Breast epithelium (tissue), 4 donors: ENCODE data around the gene CDK3. TPM values are rescaled to one million over a fixed set of nuclear protein-coding genes. Genes with fewer than 3 reads are reported as not detected.
A peak's percentile ranks its signal among the peaks of the same experiment; 100 is the strongest.

Experiments
- DNase-seq, 2 donors: peaks; one replicate each; pipeline ENCODE4 v3.0.0-alpha.2; 2019; ENCODE audit warnings: low spot score in 2 of 2
- H3K27ac ChIP-seq, 2 donors: fragments of 200-600 bp; sonication (generic) in 1 of 2; one replicate each; pipeline ENCODE4 v1.5.1; 2016 to 2019; ENCODE audit warnings: mild to moderate bottlenecking in 1 of 2
- H3K27me3 ChIP-seq, 2 donors: fragments of 200-600 bp; sonication (generic) in 1 of 2; one replicate each; pipeline versions ENCODE4 v1.5.1 to v1.6.0; 2017 to 2019; ENCODE audit warnings: control low read depth in 1 of 2, mild to moderate bottlenecking in 1 of 2
- H3K36me3 ChIP-seq: fragments of 200-600 bp; one replicate; pipeline ENCODE4 v1.5.1; 2019
- H3K4me1 ChIP-seq, 2 donors: fragments of 200-600 bp; sonication (generic); one replicate each; pipeline ENCODE4 v1.5.1; 2016 to 2019; ENCODE audit warnings: control low read depth in 1 of 2
- H3K4me3 ChIP-seq, 3 donors: fragments of 200-600 bp; sonication (generic); 1 replicate in 2 of 3; 2 replicates in 1 of 3; pipeline ENCODE4 v1.5.1; 2016 to 2019; ENCODE audit warnings: mild to moderate bottlenecking in 3 of 3, moderate library complexity in 2 of 3
- H3K9me3 ChIP-seq, 2 donors: fragments of 200-600 bp; sonication (generic) in 1 of 2; one replicate each; pipeline ENCODE4 v1.5.1; 2016 to 2019; ENCODE audit warnings: control low read depth in 1 of 2
- POLR2A ChIP-seq: fragments of 450-650 bp; IDR thresholded peaks from one replicate; pipeline ENCODE4 v1.6.1; 2016; ENCODE audit warnings: antibody characterized with exemption, mild to moderate bottlenecking, moderate library complexity
- POLR2AphosphoS5 ChIP-seq, 3 donors: sonication (generic); formaldehyde crosslinking; IDR thresholded peaks; one replicate each; pipeline ENCODE4 v1.6.1; 2017; ENCODE audit warnings: antibody characterized with exemption in 3 of 3
- intact Hi-C: fragments of 100-400 bp; cut with DNase I; formaldehyde crosslinking; loops from one replicate; pipeline ENCODE4 v1.15.1; 2023; ENCODE audit warnings: low total_unique reads
- total RNA-seq, 3 donors: library from RNA; depleted of rRNA; stranded (reverse); fragments of >200 nt; gene quantifications; one replicate each; pipeline ENCODE4 v1.1.0, GENCODE V29; 2016
- TF ChIP-seq, protein P1 (sequence below), 3 donors: fragments of 450-650 bp; IDR thresholded peaks; one replicate each; pipeline ENCODE4 v1.5.1; 2016 to 2017; ENCODE audit warnings: antibody characterized with exemption in 3 of 3, mild to moderate bottlenecking in 3 of 3, moderate library complexity in 3 of 3

Gene CDK3
- total RNA-seq, 3 donors from 2014 or later = 6.6 to 13.0 (median 9.5) TPM

DNA sequence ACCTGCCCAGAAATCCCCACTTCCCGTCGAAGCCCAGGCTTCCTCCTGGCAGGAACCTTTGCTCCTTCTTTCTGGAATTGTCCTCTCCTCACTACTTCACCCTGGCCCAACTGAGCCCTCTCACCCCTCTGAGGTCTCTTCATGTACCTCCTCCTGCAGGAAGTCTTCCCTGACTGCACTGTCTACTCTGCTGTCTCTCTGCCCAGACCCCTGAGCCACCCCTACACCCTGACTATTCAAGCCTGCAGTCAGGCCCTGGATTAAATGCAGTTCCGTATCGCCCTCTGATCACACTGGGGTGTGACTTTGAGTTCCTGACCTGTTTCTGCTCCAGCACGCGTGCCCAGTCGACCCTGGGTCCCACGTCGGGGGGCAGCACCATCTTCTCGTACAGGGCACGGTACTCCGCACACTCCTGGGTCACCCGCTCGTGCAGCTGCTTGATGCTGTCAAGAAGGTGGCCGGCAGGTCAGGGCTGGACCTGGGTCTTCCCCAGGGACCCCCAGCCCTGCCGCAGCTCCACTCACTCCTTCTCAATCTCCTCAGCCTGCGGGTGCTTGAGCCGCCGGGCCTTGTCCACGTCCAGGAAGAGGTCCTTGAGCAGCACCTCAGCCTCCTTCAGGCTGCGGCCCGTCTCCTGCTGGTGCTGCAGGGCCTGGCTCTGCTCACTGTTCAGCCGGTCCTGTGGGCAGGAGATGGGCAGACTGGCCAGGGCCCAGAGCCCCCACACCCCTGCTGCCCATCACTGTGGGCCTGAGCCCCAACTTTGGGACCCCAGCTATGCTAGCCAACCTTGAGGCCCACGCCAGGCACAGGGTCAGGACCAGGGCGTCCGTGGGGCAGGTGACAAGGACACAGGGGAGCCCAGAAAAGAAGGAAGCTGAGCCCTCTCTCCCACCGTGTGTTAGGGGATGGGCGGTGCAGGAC, 22.6 kb downstream of the CDK3 start:
- DNase-seq = no peak
- no peaks in the 10 kb centered on the region for H3K9me3 ChIP-seq
- TF ChIP-seq, protein P1, sequence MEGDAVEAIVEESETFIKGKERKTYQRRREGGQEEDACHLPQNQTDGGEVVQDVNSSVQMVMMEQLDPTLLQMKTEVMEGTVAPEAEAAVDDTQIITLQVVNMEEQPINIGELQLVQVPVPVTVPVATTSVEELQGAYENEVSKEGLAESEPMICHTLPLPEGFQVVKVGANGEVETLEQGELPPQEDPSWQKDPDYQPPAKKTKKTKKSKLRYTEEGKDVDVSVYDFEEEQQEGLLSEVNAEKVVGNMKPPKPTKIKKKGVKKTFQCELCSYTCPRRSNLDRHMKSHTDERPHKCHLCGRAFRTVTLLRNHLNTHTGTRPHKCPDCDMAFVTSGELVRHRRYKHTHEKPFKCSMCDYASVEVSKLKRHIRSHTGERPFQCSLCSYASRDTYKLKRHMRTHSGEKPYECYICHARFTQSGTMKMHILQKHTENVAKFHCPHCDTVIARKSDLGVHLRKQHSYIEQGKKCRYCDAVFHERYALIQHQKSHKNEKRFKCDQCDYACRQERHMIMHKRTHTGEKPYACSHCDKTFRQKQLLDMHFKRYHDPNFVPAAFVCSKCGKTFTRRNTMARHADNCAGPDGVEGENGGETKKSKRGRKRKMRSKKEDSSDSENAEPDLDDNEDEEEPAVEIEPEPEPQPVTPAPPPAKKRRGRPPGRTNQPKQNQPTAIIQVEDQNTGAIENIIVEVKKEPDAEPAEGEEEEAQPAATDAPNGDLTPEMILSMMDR (IDR thresholded peaks at IDR 0.05) = no peak
- TF ChIP-seq POLR2A (no peak), POLR2AphosphoS5 (IDR thresholded peaks at IDR 0.05) (no peak)
- H3K27me3 ChIP-seq = no peaks in the 10 kb centered on the region
- H3K4me3 ChIP-seq = no peak overlapping the region
- intact Hi-C loops = no loop called here
- no peaks in the 10 kb centered on the region for H3K4me1 ChIP-seq
- no peak overlapping the region for H3K27ac ChIP-seq
- H3K36me3 ChIP-seq = no peaks in the 10 kb centered on the region

DNA sequence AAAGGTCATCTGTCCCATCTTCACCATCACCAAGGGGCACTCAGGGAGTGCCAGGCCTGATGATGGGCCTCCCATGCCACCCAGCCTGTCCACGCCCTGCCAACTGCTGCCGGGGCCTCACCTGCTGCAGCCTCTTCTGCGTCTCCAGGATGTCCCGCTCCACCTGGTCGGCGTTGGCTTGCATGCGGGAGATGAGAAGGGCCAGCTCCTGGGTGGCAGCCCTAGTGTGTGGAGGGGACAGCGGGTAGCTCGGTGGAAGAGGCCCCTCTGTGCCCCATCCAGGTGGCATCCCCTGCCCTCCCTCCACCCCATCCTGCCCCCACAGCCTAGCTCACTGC, 23.2 kb downstream of the CDK3 start:
- H3K4me1 ChIP-seq = no peaks in the 10 kb centered on the region
- DNase-seq = no peak
- no peak overlapping the region for H3K27ac ChIP-seq
- no peaks in the 10 kb centered on the region for H3K36me3 ChIP-seq
- H3K27me3 ChIP-seq = no peaks in the 10 kb centered on the region
- H3K4me3 ChIP-seq = no peak overlapping the region
- no peak for TF ChIP-seq POLR2AphosphoS5 (IDR thresholded peaks at IDR 0.05)
- TF ChIP-seq, protein P1 (IDR thresholded peaks at IDR 0.05) = no peak
- TF ChIP-seq POLR2A = no peak
- no peaks in the 10 kb centered on the region for H3K9me3 ChIP-seq
- intact Hi-C loops = no loop called here

DNA sequence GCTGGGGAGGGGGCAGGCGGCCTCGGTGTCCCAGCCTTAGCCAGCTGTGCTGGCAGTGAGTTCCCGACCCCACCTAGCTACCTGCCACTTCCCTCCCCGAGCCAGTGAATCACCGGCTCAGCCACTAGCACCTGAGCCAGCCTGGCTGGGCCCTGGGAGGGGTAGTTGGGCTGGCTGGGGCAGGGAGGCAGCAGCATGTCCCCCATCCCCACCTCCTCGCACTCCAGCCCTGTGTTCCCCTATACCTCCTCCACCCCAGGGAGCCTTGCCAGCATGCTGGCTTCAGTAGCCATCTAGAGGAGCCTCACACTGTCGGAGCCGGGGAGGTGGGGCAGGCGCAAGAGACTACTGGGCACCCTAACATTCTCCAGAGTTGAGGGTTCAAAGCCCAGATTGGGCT, 23.7 kb downstream of the CDK3 start:
- TF ChIP-seq, protein P1 (IDR thresholded peaks at IDR 0.05) = no peak
- TF ChIP-seq POLR2A = no peak
- no peaks in the 10 kb centered on the region for H3K27me3 ChIP-seq
- no peak for DNase-seq
- no peaks in the 10 kb centered on the region for H3K36me3 ChIP-seq
- intact Hi-C loops = no loop called here
- no peaks in the 10 kb centered on the region for H3K4me1 ChIP-seq
- no peak overlapping the region for H3K4me3 ChIP-seq
- no peaks in the 10 kb centered on the region for H3K9me3 ChIP-seq
- no peak overlapping the region for H3K27ac ChIP-seq

DNA sequence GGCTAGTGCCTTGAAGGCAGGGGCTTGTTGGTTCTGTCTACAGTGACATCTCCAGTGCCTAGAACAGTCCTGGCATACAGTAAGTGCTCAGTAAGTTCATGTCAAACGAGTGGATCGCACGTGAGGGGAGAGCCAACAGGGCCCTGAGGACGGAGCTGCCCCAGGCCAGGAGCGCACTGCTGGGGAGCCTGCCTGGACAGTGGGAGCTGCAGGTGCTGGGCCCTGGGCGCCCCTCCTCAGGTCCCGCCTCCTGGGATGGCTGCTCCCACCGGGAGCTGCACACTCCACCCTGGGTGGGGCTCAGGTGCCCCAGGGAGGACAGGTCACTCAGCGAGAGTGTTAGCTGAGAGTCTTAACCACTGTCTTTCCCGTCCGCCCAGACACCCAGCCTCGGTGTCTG, 24.6 kb downstream of the CDK3 start:
- TF ChIP-seq, protein P1 (IDR thresholded peaks at IDR 0.05) = no peak
- no peak overlapping the region for H3K4me3 ChIP-seq
- intact Hi-C loops = no loop called here

DNA sequence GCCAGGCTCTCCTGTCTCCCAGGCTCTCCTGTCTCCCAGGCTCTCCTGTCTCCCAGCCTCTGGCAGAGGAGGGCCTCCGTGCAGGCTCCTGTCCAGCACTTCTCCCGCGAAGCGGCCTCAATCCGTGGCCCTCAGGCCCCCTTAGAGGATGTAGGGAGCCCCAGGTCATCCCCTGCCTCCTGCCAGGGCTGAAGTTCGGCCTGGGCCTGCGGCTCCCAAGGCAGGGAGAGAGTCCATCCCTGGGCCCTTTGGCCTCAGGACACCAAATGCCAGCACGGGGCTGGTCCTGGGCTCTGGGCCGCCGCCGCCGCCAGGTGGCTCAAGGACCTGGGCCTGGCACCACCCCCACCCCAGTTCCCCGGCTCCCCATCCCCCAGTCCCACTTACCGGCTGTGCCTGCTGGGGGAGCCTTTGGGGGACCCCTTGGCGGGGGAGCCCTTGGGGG, 26.1 kb downstream of the CDK3 start:
- Histone ChIP-seq H3K27ac (peak overlapping the region; percentile 50 to 66), H3K36me3 (no peaks in the 10 kb centered on the region), H3K27me3 (no peaks in the 10 kb centered on the region), H3K4me3 (peak overlapping the region in 2 of 3 donors; percentile 43 to 58), H3K4me1 (no peaks in the 10 kb centered on the region), H3K9me3 (no peaks in the 10 kb centered on the region)
- no peak for DNase-seq
- intact Hi-C loops = no loop called here
- TF ChIP-seq POLR2AphosphoS5 (IDR thresholded peaks at IDR 0.05) = no peak
- TF ChIP-seq POLR2A = no peak
- TF ChIP-seq, protein P1 (IDR thresholded peaks at IDR 0.05) = no peak

More for the DNA sequence above, 24.6 kb downstream of the CDK3 start:
- no peaks in the 10 kb centered on the region for H3K4me1 ChIP-seq
- H3K9me3 ChIP-seq = no peaks in the 10 kb centered on the region
- H3K27ac ChIP-seq = no peak overlapping the region
- no peaks in the 10 kb centered on the region for H3K36me3 ChIP-seq
- DNase-seq = no peak
- no peaks in the 10 kb centered on the region for H3K27me3 ChIP-seq
